PC-9 (cell line): ENCODE results near the gene ZNF438.

Source experiments
- EZH2 ChIP-seq: fragments of 200-600 bp; sonication (generic); IDR thresholded peaks from 2 replicates; pipeline ENCODE4 v1.8.0; 2017; ENCODE audit warnings: antibody characterized with exemption, low read depth
- TF ChIP-seq, protein P1 (sequence below): fragments of 200-600 bp; sonication (generic); conservative IDR thresholded peaks from 2 replicates; pipeline ENCODE4 v1.6.1; 2017; ENCODE audit warnings: mixed run types, antibody characterized with exemption, mild to moderate bottlenecking, moderate library complexity

DNA sequence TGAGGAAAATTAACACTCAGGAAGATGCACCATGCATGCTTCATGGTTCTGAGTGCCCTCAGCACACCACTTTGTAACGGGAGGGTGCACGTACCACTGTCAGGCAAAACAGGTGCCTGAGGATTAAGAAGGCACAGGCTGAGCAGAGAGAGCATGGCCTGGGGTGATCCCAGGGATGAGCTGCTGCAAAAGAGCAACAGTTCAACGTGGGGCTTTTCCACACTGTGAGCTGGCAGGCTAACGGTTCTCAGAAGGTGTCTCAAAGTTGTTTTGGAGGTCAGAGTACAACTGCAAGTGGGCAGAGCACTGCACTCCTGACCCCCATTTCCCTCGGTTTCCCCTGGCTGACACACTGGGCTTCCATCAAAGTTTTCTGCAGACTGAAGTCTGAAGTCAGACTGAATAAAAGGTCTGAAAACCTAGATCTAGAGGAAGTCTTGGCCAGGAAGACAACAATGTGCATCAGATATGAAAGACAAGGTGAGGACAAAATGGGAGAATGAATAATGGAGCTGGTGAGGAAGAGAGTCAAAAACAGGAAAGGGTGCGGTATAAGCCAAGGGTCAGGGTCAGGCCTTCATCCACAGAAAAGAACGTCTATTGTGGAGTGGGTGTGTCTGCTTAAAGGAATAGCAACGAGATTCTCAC lies 20.5 kb downstream of the ZNF438 start:
- TF ChIP-seq, protein P1, sequence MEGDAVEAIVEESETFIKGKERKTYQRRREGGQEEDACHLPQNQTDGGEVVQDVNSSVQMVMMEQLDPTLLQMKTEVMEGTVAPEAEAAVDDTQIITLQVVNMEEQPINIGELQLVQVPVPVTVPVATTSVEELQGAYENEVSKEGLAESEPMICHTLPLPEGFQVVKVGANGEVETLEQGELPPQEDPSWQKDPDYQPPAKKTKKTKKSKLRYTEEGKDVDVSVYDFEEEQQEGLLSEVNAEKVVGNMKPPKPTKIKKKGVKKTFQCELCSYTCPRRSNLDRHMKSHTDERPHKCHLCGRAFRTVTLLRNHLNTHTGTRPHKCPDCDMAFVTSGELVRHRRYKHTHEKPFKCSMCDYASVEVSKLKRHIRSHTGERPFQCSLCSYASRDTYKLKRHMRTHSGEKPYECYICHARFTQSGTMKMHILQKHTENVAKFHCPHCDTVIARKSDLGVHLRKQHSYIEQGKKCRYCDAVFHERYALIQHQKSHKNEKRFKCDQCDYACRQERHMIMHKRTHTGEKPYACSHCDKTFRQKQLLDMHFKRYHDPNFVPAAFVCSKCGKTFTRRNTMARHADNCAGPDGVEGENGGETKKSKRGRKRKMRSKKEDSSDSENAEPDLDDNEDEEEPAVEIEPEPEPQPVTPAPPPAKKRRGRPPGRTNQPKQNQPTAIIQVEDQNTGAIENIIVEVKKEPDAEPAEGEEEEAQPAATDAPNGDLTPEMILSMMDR, result no peak
- TF ChIP-seq EZH2, result no peak
